SH-SY5Y (cell line): ENCODE data around the gene ABCC4.

Experiments used
- GATA2 ChIP-seq: IDR thresholded peaks from 2 replicates; pipeline ENCODE4 v1.6.1; 2011; ENCODE audit warnings: mild to moderate bottlenecking, low read depth, low read length
- GATA3 ChIP-seq: IDR thresholded peaks from 2 replicates; pipeline ENCODE4 v1.6.1; 2011; ENCODE audit warnings: low read depth, mild to moderate bottlenecking, low read length, moderate library complexity

GRCh38 chr13:95245071-95245470 lies 56.2 kb downstream of the ABCC4 start:
- TF ChIP-seq GATA2 (no peak), GATA3 (no peak)
